SIG-M5 (cell line): ENCODE results near the gene OSBP2.
"Not testable (repeated sequence)": the region's sequence is repeated elsewhere in the genome, so short reads cannot be mapped to it uniquely, and the experiment has no call there.

Experiments used
- DNase-seq: peaks from one replicate; lab custom pipeline; 2025; lab: John Stamatoyannopoulos, UW

OSBP2 gene

DNA sequence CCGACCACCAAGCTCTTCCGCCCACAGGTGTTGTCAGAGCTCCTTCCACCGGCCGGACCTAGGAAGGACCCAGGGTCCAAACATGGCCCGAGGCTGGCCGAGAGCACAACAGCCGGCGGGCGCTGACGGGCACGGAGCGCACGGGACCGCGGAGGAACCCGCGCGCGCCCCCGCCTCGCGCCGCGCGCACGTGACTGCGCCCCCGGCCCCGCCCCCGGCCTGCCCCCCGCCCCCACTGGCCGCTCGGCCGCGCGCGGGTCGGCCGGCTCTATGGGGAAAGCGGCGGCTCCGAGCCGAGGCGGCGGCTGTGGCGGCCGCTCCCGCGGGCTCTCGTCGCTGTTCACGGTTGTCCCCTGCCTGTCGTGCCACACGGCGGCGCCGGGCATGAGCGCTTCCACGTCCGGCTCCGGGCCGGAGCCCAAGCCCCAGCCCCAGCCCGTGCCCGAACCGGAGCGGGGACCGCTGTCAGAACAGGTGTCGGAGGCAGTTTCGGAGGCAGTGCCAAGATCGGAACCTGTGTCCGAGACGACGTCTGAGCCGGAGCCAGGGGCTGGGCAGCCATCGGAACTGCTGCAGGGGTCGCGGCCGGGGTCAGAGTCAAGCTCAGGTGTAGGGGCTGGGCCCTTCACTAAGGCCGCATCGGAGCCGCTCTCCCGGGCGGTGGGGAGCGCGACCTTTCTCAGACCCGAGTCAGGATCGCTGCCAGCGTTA is at the start of gene OSBP2:
TSS of gene OSBP2 (plus strand) at position 235 of the 711 bp plus-strand sequence. CDS start at position 271, 36 bp downstream.
- no peak for DNase-seq

DNA sequence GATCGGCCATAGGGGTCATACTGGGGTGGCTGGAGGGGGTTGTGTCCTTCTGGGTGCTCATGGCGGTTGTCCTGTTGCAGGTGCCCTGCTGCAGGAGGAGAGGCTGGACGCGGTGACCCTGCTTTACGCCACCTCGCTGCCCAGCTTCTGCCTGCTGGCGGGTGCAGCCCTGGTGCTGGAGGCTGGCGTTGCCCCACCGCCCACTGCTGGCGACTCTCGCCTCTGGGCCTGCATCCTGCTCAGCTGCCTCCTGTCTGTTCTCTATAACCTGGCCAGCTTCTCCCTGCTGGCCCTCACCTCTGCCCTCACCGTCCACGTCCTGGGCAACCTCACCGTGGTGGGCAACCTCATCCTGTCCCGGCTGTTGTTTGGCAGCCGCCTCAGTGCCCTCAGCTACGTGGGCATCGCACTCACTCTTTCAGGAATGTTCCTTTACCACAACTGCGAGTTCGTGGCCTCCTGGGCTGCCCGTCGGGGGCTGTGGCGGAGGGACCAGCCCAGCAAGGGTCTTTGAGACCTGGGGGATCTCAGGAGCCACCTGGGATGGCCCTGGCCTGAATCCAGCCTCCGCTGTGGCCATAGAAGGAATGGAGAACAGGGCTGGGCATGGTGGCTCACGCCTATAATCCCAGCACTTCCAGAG is 48.0 kb upstream of the OSBP2 start:
- DNase-seq: no peak

GRCh38 chr22:30647536-30647935 is 47.1 kb upstream of the OSBP2 start:
- no peak for DNase-seq

DNA sequence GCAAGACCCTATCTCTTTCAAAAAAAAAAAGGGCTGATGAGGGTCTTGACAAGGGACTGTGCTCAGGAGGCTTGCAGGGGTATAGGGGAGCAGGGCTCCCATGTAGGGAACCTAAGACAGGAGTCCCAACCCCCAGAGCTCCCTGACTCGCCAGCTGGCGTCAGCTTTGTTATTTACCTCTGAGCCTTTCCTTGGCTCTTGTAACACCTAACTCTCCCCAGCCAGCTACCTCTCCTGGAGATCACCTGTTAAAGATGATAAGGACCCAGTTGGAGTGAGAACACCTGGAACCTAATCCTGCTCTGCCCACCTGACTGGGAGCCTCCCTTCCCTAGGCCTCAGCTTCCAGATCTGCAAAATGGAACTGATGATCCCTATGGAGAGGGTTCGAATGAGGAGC is 45.8 kb upstream of the OSBP2 start:
- no peak for DNase-seq

DNA sequence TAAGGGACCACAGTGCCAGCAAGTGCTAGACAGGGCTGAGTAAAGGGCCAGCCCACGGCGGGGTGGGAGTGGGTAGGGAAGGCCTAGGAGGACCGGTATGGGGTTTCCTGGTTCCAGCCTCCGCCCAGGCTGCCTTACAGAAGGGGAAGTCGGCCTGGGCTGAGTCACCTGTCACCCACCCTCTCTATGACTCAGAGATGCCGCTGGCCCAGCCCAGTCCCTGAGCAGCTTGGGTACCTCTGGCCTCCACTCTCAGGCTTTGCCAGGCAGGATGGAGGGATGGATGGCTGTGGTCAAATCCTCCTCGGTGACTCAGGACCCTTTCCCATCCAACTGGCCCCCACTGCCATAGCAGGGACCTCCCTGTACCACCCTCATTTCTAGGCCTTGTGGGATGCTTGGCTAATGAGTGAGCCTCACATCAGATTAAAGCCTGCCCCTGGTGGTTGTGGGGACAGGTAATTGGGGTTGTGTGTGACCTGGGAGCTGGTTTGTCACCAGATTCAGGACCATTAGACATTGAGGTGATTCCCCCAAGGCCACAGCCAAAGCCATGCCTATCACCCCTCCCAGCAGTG is 45.2 kb upstream of the OSBP2 start:
- no peak for DNase-seq

GRCh38 chr22:30650508-30651116 is 44.1 kb upstream of the OSBP2 start:
- DNase-seq: no peak

DNA sequence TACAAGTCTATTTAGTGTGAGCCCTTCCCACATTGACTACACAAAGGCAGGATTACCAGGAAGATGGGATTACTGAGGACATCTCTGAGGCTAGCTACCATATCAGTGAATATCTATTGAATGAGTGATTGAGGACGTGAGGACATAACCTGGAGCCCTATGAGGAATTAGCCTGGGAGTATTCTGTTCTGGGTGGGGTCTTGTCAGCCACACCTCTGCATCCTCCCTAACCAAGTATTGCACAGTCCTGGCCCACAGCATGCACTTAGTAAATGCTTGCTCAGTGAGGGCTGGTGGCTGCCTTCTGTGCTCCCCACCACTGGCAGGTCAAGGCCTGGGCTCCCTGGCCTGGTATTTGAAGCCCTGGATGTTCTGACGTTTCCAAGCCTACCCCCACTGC is 41.8 kb upstream of the OSBP2 start:
- DNase-seq: no peak

- DNase-seq: no peak
These were observed 40.3 kb upstream of the OSBP2 start for GRCh38 chr22:30654361-30654760.

GRCh38 chr22:30655532-30655931 is 39.1 kb upstream of the OSBP2 start:
- no peak for DNase-seq

DNA sequence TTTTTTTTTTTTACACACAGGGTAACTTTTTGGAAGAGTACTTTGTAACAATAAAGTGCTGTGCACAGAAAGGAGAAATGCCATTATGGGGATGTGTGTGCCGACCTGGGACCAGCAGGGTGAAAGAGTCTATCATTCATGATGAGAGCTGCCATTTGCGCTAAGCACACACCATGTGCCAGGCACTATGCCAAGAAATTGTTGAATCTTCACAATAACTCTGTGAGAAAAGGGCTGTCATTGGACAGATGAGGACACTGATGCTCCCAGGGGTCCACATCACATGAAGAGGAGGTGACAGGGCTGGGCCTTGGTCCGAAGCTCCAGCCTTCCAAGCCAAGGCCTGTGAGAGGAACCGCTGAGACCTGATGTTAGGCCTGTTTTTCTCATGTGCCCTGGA is 32.6 kb upstream of the OSBP2 start:
- DNase-seq: no peak

- no peak for DNase-seq
These were observed 29.9 kb upstream of the OSBP2 start for GRCh38 chr22:30664798-30665197.

GRCh38 chr22:30665266-30665665 is 29.4 kb upstream of the OSBP2 start:
- no peak for DNase-seq

GRCh38 chr22:30665786-30666185 is 28.9 kb upstream of the OSBP2 start:
- no peak for DNase-seq

GRCh38 chr22:30667107-30667493 is 27.6 kb upstream of the OSBP2 start:
- no peak for DNase-seq

DNA sequence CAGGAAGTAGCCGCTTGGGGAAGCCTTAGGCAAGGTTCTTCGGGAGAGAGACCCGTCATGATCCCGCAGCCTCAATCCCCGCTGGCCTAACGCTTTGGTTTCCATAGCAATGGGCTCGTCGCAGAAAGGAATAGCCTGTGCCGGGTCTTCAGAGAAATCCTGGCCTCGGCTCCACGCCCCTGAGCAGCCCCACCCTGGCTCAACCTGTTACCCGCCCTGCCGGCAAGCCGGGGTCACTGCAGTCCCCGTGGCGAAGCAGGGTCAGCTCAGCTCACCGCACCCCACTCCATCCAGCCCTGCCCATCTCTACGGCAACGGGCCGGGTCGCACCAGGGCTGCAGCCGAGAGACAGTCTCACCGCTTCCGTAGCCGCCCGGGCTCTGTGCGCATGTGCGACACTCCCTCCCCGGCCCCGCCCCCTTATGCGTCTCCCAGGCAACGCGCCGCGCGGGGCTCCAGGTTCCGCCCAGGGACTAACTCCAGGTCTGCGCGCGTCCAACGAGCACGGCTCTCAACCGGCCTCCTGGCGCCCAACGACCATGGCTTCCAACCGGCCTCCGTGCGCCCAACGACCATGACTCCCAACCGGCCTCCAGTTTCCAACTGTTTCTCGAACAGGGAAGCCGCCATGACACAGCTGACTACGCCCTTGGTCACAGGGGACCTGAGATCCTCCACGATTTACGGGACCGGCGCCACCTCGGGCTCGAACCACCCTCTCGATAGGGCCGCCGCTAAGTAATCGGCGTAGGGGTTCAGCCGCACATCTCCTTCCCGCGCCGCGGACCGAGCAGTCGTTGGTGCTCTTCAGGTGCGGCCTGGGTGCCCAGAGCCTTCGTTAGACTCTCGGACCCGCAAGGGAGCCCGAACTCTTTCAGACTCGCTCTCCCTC is 26.9 kb upstream of the OSBP2 start, which contains the start of gene DUSP18:
TSS of gene DUSP18 (minus strand) at position 382 of the 892 bp plus-strand sequence. CDS start 3,872 bp downstream, outside the sequence.
- no peak for DNase-seq

DNA sequence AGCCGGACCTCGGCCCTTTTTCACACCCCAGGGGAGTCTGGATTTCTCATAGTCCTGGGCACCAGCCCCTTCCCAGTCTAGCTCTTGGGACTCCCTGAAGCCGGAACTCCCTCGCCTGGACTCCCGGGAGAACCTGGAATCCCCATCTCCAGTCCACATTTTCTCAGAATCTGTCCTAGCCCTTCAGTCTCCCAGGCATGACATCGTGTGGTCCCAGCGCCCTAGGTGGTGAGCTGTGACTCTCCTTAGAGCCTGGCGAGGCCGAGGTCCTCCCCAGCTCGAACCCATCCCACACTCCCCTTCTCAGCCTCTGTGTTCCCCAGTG is 26.3 kb upstream of the OSBP2 start:
- DNase-seq: no peak

GRCh38 chr22:30671071-30671470 is 23.6 kb upstream of the OSBP2 start:
- no peak for DNase-seq

- no peak for DNase-seq
These were observed 21.5 kb upstream of the OSBP2 start for GRCh38 chr22:30673136-30673535.

- no peak for DNase-seq
These were observed 20.2 kb upstream of the OSBP2 start for GRCh38 chr22:30674482-30674881.

GRCh38 chr22:30675436-30675835 is 19.2 kb upstream of the OSBP2 start:
- DNase-seq: no peak

GRCh38 chr22:30676565-30676964 is 18.1 kb upstream of the OSBP2 start:
- DNase-seq: not testable (repeated sequence)
